Measurements from ENCODE around the gene MRPL19. TPM values are rescaled to one million over a fixed set of nuclear protein-coding genes. Genes with fewer than 3 reads are reported as not detected.

The MRPL19 gene
- total RNA-seq, 2 donors from 2014 or later: 13.5 to 22.1 TPM

- no peaks in the 10 kb centered on the region for H3K27me3 ChIP-seq
- intact Hi-C loops (cut with DNase I): loop anchor here (5.0 kb wide), 1 partner anchor 146 kb away; no protein-coding TSS in a partner anchor
- DNase-seq (no peak), ATAC-seq (no peak)
- 73 to 90% methylated on average over 5 of the region's 5 CpGs for WGBS, 2 donors
- TF ChIP-seq POLR2A (IDR thresholded peaks at IDR 0.05): no peak
- TF ChIP-seq, protein P1, sequence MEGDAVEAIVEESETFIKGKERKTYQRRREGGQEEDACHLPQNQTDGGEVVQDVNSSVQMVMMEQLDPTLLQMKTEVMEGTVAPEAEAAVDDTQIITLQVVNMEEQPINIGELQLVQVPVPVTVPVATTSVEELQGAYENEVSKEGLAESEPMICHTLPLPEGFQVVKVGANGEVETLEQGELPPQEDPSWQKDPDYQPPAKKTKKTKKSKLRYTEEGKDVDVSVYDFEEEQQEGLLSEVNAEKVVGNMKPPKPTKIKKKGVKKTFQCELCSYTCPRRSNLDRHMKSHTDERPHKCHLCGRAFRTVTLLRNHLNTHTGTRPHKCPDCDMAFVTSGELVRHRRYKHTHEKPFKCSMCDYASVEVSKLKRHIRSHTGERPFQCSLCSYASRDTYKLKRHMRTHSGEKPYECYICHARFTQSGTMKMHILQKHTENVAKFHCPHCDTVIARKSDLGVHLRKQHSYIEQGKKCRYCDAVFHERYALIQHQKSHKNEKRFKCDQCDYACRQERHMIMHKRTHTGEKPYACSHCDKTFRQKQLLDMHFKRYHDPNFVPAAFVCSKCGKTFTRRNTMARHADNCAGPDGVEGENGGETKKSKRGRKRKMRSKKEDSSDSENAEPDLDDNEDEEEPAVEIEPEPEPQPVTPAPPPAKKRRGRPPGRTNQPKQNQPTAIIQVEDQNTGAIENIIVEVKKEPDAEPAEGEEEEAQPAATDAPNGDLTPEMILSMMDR (IDR thresholded peaks at IDR 0.05): no peak
- H3K27ac ChIP-seq: no peak overlapping the region
- H3K9me3 ChIP-seq: no peaks in the 10 kb centered on the region
- H3K4me1 ChIP-seq: peaks cover 11% of the 10 kb centered on the region
- H3K36me3 ChIP-seq (replicated peaks in 1 of 2; ENCODE audit: insufficient read depth in 1 of 2, low read depth in 2 of 2): no peaks in the 10 kb centered on the region
- no peak overlapping the region for H3K4me3 ChIP-seq
Observed at GRCh38 chr2:75612862-75613243, 33.7 kb upstream of the MRPL19 start.

- TF ChIP-seq, protein P1 (IDR thresholded peaks at IDR 0.05): no peak
- no peak for TF ChIP-seq POLR2A (IDR thresholded peaks at IDR 0.05)
- no peaks in the 10 kb centered on the region for H3K9me3 ChIP-seq
- no peaks in the 10 kb centered on the region for H3K27me3 ChIP-seq
- H3K36me3 ChIP-seq (replicated peaks in 1 of 2; ENCODE audit: insufficient read depth in 1 of 2, low read depth in 2 of 2): no peaks in the 10 kb centered on the region
- intact Hi-C loops (cut with DNase I): loop anchor here (5.0 kb wide), 1 partner anchor 147 kb away; no protein-coding TSS in a partner anchor
- DNase-seq (no peak), ATAC-seq (no peak)
- peaks cover 5% of the 10 kb centered on the region for H3K4me1 ChIP-seq
- WGBS, 2 donors: 57 to 59% methylated on average over 5 of the region's 5 CpGs
- no peak overlapping the region for H3K4me3 ChIP-seq
- no peak overlapping the region for H3K27ac ChIP-seq
Observed at GRCh38 chr2:75614162-75614651, 32.4 kb upstream of the MRPL19 start.

- H3K4me1 ChIP-seq: peaks cover 5% of the 10 kb centered on the region
- 86 to 94% methylated on average over 4 of the region's 4 CpGs for WGBS, 2 donors
- H3K27ac ChIP-seq: no peak overlapping the region
- intact Hi-C loops (cut with DNase I): no loop called here
- no peak for ATAC-seq
- no peaks in the 10 kb centered on the region for H3K9me3 ChIP-seq
- no peaks in the 10 kb centered on the region for H3K36me3 ChIP-seq (replicated peaks in 1 of 2; ENCODE audit: insufficient read depth in 1 of 2, low read depth in 2 of 2)
- no peak overlapping the region for H3K4me3 ChIP-seq
- DNase-seq: no peak
- H3K27me3 ChIP-seq: no peaks in the 10 kb centered on the region
- no peak for TF ChIP-seq POLR2A (IDR thresholded peaks at IDR 0.05)
- TF ChIP-seq, protein P1 (IDR thresholded peaks at IDR 0.05): no peak
Observed at GRCh38 chr2:75616406-75616805, 30.2 kb upstream of the MRPL19 start.

DNA sequence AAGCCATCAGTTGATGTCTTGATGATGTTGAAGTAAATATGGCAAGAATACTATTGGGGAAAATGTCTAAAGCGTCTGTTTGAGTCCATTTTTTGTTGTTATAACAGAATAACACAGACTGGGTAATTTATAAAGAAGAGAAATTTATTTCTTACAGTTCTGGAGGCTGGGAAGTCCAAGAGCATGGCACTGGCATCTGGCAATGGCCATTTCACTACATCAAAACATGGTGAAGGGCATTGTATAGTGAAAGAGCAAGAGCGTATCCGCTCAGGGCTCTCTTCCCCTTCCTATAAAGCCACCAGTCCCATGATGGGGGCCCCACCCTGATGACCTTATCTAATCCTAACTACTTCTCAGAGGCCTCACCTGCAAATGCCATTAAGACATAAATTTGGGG lies 29.6 kb upstream of the MRPL19 start:
- peaks cover 5% of the 10 kb centered on the region for H3K4me1 ChIP-seq
- H3K4me3 ChIP-seq: no peak overlapping the region
- H3K36me3 ChIP-seq (replicated peaks in 1 of 2; ENCODE audit: insufficient read depth in 1 of 2, low read depth in 2 of 2): no peaks in the 10 kb centered on the region
- no peak for TF ChIP-seq POLR2A (IDR thresholded peaks at IDR 0.05)
- TF ChIP-seq, protein P1 (IDR thresholded peaks at IDR 0.05): no peak
- DNase-seq (no peak), ATAC-seq (no peak)
- no peaks in the 10 kb centered on the region for H3K27me3 ChIP-seq
- H3K9me3 ChIP-seq: no peaks in the 10 kb centered on the region
- intact Hi-C loops (cut with DNase I): no loop called here
- 87 to 93% methylated on average over 3 of the region's 3 CpGs for WGBS, 2 donors
- no peak overlapping the region for H3K27ac ChIP-seq
